ENCODE measurements around the gene TGFBR3L. TPM values are rescaled to one million over a fixed set of nuclear protein-coding genes. Genes with fewer than 3 reads are reported as not detected.

The TGFBR3L gene
- total and polyA plus RNA-seq, 2 of the 13 experiments (the other 11 are each of a cell fraction or from before 2014, with no cell fraction given) = 0.20 to 1.0 TPM

DNA sequence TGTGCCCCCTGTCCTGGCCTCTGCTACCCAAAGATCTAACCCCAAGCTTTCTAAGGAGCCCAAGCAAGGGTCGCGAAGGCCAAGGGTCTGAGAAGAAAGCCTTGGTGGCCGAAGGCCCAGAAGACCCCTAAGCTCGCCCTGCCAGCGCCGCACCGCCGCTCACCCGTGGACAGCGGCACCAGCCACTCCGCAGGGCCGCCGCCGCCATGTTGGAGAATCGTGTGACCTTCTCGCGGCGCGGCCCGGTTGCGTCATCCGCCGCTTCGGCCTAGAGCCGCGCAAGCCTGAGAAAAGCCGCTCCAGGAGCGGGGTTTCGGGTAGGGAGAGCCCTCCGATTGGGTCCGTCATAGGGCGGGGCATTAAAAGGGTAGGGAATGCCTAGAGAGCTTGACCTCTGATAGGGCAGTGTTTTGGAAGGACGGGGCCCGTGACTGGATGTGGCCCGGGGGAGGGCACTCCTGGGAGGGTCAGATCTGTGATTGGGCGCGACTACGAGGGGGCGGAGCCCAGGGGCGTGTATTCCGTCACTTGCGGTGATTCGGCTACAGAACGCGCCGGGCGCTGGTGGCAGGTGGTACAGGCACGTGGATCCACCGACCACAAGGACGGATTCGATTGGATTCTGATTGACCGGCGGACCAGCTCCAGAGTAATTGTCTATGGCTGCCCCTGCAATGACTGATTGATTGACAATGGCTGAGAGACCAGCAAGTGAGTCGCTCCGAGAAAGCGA, 29.0 kb downstream of the TGFBR3L start, which contains the start of gene TIMM44 (continued):
- TF ChIP-seq POGZ (CRISPR knock-in tag; IDR thresholded peaks at IDR 0.05) = peak; percentile 85
- TF ChIP-seq ZNF552 (CRISPR knock-in tag; IDR thresholded peaks at IDR 0.05; ENCODE audit: borderline replicate concordance) = peak; percentile 76; the same call in 1 of the 2 replicates
- no peak for TF ChIP-seq EZH2 (conservative IDR thresholded peaks at IDR 0.05; ENCODE audit: low read depth, low read length)
- TF ChIP-seq MAFF (IDR thresholded peaks at IDR 0.05; ENCODE audit: low read depth, low read length) = no peak
- TF ChIP-seq ZNF839 (CRISPR knock-in tag; IDR thresholded peaks at IDR 0.05; ENCODE audit: borderline replicate concordance) = no peak
- peak; percentile 10 for TF ChIP-seq SKI (IDR thresholded peaks at IDR 0.05; ENCODE audit: partially characterized antibody)
- TF ChIP-seq, protein P1, sequence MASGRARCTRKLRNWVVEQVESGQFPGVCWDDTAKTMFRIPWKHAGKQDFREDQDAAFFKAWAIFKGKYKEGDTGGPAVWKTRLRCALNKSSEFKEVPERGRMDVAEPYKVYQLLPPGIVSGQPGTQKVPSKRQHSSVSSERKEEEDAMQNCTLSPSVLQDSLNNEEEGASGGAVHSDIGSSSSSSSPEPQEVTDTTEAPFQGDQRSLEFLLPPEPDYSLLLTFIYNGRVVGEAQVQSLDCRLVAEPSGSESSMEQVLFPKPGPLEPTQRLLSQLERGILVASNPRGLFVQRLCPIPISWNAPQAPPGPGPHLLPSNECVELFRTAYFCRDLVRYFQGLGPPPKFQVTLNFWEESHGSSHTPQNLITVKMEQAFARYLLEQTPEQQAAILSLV (CRISPR knock-in tag; IDR thresholded peaks at IDR 0.05; ENCODE audit: borderline replicate concordance) = peak; percentile 75
- peak; percentile 97 for TF ChIP-seq HOXA3 (CRISPR knock-in tag; IDR thresholded peaks at IDR 0.05)
- TF ChIP-seq ZBTB20 (CRISPR knock-in tag; IDR thresholded peaks at IDR 0.05; ENCODE audit: borderline replicate concordance, low read depth) = peak; percentile 51; the same call in 1 of the 2 replicates
- peak; percentile 34 for TF ChIP-seq MED8 (CRISPR knock-in tag; IDR thresholded peaks at IDR 0.05; ENCODE audit: insufficient replicate concordance)
- TF ChIP-seq MAF1 (CRISPR knock-in tag; IDR thresholded peaks at IDR 0.05; ENCODE audit: borderline replicate concordance) = peak; percentile 69; the same call in 1 of the 2 replicates
- no peak for TF ChIP-seq MBNL3 (CRISPR knock-in tag; conservative IDR thresholded peaks at IDR 0.05)
- TF ChIP-seq ZBTB25 (CRISPR knock-in tag; IDR thresholded peaks at IDR 0.05) = peak; percentile 75; the same call in 1 of the 2 replicates
- peak; percentile 81; the same call in 1 of the 2 replicates for TF ChIP-seq ARNTL (CRISPR knock-in tag; IDR thresholded peaks at IDR 0.05)
- TF ChIP-seq NFAT5 (CRISPR knock-in tag; IDR thresholded peaks at IDR 0.05) = peak; percentile 52; the same call in 1 of the 2 replicates
- TF ChIP-seq, protein P2, sequence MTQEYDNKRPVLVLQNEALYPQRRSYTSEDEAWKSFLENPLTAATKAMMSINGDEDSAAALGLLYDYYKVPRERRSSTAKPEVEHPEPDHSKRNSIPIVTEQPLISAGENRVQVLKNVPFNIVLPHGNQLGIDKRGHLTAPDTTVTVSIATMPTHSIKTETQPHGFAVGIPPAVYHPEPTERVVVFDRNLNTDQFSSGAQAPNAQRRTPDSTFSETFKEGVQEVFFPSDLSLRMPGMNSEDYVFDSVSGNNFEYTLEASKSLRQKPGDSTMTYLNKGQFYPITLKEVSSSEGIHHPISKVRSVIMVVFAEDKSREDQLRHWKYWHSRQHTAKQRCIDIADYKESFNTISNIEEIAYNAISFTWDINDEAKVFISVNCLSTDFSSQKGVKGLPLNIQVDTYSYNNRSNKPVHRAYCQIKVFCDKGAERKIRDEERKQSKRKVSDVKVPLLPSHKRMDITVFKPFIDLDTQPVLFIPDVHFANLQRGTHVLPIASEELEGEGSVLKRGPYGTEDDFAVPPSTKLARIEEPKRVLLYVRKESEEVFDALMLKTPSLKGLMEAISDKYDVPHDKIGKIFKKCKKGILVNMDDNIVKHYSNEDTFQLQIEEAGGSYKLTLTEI (CRISPR knock-in tag; conservative IDR thresholded peaks at IDR 0.05) = no peak
- TF ChIP-seq ZNF558 (CRISPR knock-in tag; IDR thresholded peaks at IDR 0.05; ENCODE audit: borderline replicate concordance) = no peak; the same call in 1 of the 2 replicates
- TF ChIP-seq XBP1 (CRISPR knock-in tag; IDR thresholded peaks at IDR 0.05) = no peak
- TF ChIP-seq ZNF331 (CRISPR knock-in tag; IDR thresholded peaks at IDR 0.05) = 0 out of 2 replicates have a peak, but pooled peaks have one; percentile 79

Measured in HepG2 (cell line).